Liver (tissue), 3 donors: ENCODE measurements around the gene PFDN2.

Experiments used
- TF ChIP-seq, protein P1 (sequence below): IDR thresholded peaks from 2 replicates; pipeline ENCODE4 v1.6.1; 2016; ENCODE audit warnings: antibody characterized with exemption
- TF ChIP-seq, protein P2 (sequence below): fragments of 150-350 bp; IDR thresholded peaks from 2 replicates; pipeline ENCODE4 v1.5.1; 2017; ENCODE audit warnings: improper control_type of control experiment, low read depth, low read length; ENCODE audit not compliant: missing input control
- TF ChIP-seq, protein P3 (sequence below): IDR thresholded peaks from 2 replicates; pipeline ENCODE4 v1.6.1; 2016; ENCODE audit warnings: antibody characterized with exemption
- donor health status: healthy.
- donor health status: healthy.

- TF ChIP-seq, protein P1, sequence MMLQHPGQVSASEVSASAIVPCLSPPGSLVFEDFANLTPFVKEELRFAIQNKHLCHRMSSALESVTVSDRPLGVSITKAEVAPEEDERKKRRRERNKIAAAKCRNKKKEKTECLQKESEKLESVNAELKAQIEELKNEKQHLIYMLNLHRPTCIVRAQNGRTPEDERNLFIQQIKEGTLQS, result no peak
- TF ChIP-seq, protein P2, sequence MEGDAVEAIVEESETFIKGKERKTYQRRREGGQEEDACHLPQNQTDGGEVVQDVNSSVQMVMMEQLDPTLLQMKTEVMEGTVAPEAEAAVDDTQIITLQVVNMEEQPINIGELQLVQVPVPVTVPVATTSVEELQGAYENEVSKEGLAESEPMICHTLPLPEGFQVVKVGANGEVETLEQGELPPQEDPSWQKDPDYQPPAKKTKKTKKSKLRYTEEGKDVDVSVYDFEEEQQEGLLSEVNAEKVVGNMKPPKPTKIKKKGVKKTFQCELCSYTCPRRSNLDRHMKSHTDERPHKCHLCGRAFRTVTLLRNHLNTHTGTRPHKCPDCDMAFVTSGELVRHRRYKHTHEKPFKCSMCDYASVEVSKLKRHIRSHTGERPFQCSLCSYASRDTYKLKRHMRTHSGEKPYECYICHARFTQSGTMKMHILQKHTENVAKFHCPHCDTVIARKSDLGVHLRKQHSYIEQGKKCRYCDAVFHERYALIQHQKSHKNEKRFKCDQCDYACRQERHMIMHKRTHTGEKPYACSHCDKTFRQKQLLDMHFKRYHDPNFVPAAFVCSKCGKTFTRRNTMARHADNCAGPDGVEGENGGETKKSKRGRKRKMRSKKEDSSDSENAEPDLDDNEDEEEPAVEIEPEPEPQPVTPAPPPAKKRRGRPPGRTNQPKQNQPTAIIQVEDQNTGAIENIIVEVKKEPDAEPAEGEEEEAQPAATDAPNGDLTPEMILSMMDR, result no peak
- TF ChIP-seq, protein P3, sequence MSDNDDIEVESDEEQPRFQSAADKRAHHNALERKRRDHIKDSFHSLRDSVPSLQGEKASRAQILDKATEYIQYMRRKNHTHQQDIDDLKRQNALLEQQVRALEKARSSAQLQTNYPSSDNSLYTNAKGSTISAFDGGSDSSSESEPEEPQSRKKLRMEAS, result no peak
Observed at GRCh38 chr1:161160671-161161145, 42.9 kb upstream of the PFDN2 start.
